Fibroblast of the aortic adventitia (primary cell): ENCODE data around the gene ALMS1. TPM values are rescaled to one million over a fixed set of nuclear protein-coding genes. Genes with fewer than 3 reads are reported as not detected.

Experiments
- DNase-seq: peaks from one replicate; pipeline ENCODE4 v3.0.0-alpha.2; 2010; ENCODE audit warnings: low read depth
- H3K4me3 ChIP-seq: 2 replicates; pipeline ENCODE4 v1.5.1; 2011; ENCODE audit warnings: low read depth, mild to moderate bottlenecking, control low read depth, low read length, moderate library complexity
- total RNA-seq: library from RNA; depleted of rRNA; stranded (reverse); fragments of >200 nt; gene quantifications from 2 replicates; pipeline ENCODE4 v1.2.3, GENCODE V29; 2012; ENCODE audit warnings: low replicate concordance
- TF ChIP-seq, protein P1 (sequence below): IDR thresholded peaks from 2 replicates; pipeline ENCODE4 v1.5.1; 2011; ENCODE audit warnings: mild to moderate bottlenecking, low read length, control low read depth, inconsistent platforms; ENCODE audit not compliant: insufficient read depth

ALMS1 gene
- total RNA-seq, 1 donor: 28.2 TPM

GRCh38 chr2:73418343-73418742 is 32.7 kb downstream of the ALMS1 start:
- TF ChIP-seq, protein P1, sequence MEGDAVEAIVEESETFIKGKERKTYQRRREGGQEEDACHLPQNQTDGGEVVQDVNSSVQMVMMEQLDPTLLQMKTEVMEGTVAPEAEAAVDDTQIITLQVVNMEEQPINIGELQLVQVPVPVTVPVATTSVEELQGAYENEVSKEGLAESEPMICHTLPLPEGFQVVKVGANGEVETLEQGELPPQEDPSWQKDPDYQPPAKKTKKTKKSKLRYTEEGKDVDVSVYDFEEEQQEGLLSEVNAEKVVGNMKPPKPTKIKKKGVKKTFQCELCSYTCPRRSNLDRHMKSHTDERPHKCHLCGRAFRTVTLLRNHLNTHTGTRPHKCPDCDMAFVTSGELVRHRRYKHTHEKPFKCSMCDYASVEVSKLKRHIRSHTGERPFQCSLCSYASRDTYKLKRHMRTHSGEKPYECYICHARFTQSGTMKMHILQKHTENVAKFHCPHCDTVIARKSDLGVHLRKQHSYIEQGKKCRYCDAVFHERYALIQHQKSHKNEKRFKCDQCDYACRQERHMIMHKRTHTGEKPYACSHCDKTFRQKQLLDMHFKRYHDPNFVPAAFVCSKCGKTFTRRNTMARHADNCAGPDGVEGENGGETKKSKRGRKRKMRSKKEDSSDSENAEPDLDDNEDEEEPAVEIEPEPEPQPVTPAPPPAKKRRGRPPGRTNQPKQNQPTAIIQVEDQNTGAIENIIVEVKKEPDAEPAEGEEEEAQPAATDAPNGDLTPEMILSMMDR: no peak
- no peak overlapping the region for H3K4me3 ChIP-seq
- peak; percentile 96 for DNase-seq

DNA sequence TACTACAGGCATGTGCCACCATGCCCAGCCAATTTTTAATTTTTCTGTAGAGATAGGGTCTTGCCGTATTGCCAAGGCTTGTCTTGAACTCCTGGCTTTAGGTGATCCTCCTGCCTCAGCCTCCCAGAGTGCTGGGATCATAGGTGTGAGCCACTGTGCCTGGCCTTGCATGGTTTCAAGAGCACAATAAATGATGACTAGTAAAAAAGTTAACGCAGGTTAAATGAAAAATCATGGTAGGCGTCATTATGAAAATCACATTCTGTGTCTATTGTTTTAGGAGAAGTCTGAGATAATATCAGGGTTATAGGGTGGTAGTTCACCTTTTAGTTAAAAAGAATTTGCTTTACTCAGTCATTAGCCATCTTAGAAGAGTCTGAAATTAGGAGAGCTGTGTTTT is 38.3 kb downstream of the ALMS1 start:
- no peak for DNase-seq
- TF ChIP-seq, protein P1: no peak
- H3K4me3 ChIP-seq: no peak overlapping the region

- H3K4me3 ChIP-seq: no peak overlapping the region
- TF ChIP-seq, protein P1: no peak
- no peak for DNase-seq
These were observed 40.5 kb downstream of the ALMS1 start for GRCh38 chr2:73426176-73426575.

GRCh38 chr2:73436019-73436418 is 50.4 kb downstream of the ALMS1 start:
- no peak for DNase-seq
- H3K4me3 ChIP-seq: no peak overlapping the region
- TF ChIP-seq, protein P1: no peak

GRCh38 chr2:73444202-73444601 is 58.6 kb downstream of the ALMS1 start:
- TF ChIP-seq, protein P1: no peak
- no peak for DNase-seq
- no peak overlapping the region for H3K4me3 ChIP-seq

- TF ChIP-seq, protein P1: no peak
- DNase-seq: no peak
- H3K4me3 ChIP-seq: no peak overlapping the region
These were observed 63.2 kb downstream of the ALMS1 start for GRCh38 chr2:73448856-73449255.

- H3K4me3 ChIP-seq: no peak overlapping the region
- TF ChIP-seq, protein P1: no peak
- no peak for DNase-seq
These were observed 63.8 kb downstream of the ALMS1 start for GRCh38 chr2:73449404-73449803.
